Panc1 (cell line): ENCODE measurements around the gene PIGR.

Source experiments
- CTCF ChIP-seq: fragments of 450-650 bp; IDR thresholded peaks from 2 replicates; pipeline ENCODE4 v1.5.1; 2017; ENCODE audit warnings: mild to moderate bottlenecking
- POLR2AphosphoS5 ChIP-seq: IDR thresholded peaks from 2 replicates; pipeline ENCODE4 v1.6.1; 2012; ENCODE audit warnings: mild to moderate bottlenecking, low read depth, low read length, moderate library complexity
- TCF7L2 ChIP-seq: IDR thresholded peaks from 2 replicates; pipeline ENCODE4 v1.6.1; 2011; ENCODE audit warnings: mild to moderate bottlenecking, low read depth, low read length, inconsistent platforms
- TF ChIP-seq, protein P1 (sequence below), 2 experiments: IDR thresholded peaks; 2 replicates each; pipeline ENCODE4 v1.6.1; 2011 to 2012; ENCODE audit warnings: low read depth in 2 of 2, control low read depth in 1 of 2, low read length in 1 of 2, mild to moderate bottlenecking in 1 of 2, moderate library complexity in 1 of 2; ENCODE audit not compliant: insufficient read depth in 1 of 2

DNA sequence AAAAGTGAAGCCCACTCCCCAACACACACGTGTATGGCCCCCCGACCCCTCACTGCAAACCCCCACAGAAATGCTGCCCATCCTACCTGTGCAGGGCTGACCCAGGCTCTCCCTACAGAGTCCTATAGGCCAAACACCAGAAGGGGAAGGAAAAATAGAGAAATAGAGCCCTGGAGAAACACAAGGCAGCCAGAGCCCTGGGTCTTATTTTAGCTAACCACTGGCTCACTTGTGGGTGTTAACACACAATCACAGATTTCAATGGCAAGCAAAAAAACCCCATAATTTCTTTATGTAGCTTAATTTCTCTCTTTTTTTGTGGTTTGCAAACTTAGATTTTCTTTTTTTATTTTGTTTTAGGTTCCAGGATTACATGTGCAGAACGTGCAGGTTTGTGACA is 989 bp upstream of the PIGR start:
- TF ChIP-seq CTCF (no peak), POLR2AphosphoS5 (no peak), TCF7L2 (no peak)
- TF ChIP-seq, protein P1, sequence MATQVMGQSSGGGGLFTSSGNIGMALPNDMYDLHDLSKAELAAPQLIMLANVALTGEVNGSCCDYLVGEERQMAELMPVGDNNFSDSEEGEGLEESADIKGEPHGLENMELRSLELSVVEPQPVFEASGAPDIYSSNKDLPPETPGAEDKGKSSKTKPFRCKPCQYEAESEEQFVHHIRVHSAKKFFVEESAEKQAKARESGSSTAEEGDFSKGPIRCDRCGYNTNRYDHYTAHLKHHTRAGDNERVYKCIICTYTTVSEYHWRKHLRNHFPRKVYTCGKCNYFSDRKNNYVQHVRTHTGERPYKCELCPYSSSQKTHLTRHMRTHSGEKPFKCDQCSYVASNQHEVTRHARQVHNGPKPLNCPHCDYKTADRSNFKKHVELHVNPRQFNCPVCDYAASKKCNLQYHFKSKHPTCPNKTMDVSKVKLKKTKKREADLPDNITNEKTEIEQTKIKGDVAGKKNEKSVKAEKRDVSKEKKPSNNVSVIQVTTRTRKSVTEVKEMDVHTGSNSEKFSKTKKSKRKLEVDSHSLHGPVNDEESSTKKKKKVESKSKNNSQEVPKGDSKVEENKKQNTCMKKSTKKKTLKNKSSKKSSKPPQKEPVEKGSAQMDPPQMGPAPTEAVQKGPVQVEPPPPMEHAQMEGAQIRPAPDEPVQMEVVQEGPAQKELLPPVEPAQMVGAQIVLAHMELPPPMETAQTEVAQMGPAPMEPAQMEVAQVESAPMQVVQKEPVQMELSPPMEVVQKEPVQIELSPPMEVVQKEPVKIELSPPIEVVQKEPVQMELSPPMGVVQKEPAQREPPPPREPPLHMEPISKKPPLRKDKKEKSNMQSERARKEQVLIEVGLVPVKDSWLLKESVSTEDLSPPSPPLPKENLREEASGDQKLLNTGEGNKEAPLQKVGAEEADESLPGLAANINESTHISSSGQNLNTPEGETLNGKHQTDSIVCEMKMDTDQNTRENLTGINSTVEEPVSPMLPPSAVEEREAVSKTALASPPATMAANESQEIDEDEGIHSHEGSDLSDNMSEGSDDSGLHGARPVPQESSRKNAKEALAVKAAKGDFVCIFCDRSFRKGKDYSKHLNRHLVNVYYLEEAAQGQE (IDR thresholded peaks at IDR 0.05; ENCODE audit: insufficient read depth in 1 of 2, low read depth in 2 of 2, low read length in 1 of 2), result no peak
